ENCODE data around the gene SFRP2.

Gene SFRP2

GRCh38 chr4:153764601-153765368 is 24.1 kb downstream of the SFRP2 start:
- no peak for DNase-seq

- no peak for DNase-seq
These were observed 25.5 kb downstream of the SFRP2 start for GRCh38 chr4:153763404-153763803.

GRCh38 chr4:153759407-153760316 is 29.2 kb downstream of the SFRP2 start, which contains the start of gene RNF175:
RNF175 (minus strand) TSS chr4:153760024; CDS start chr4:153759862, 162 bp downstream.
- DNase-seq: no peak

GRCh38 chr4:153758688-153759406 is 30.0 kb downstream of the SFRP2 start:
- DNase-seq: no peak

- no peak for DNase-seq
These were observed 30.7 kb downstream of the SFRP2 start for GRCh38 chr4:153758136-153758535.

GRCh38 chr4:153757407-153757806 is 31.5 kb downstream of the SFRP2 start:
- DNase-seq: no peak

- DNase-seq: no peak
These were observed 33.7 kb downstream of the SFRP2 start for GRCh38 chr4:153755186-153755585.

GRCh38 chr4:153750197-153750817 is 38.6 kb downstream of the SFRP2 start:
- DNase-seq: peak; percentile 63

GRCh38 chr4:153748378-153748777 is 40.5 kb downstream of the SFRP2 start:
- no peak for DNase-seq

- no peak for DNase-seq
These were observed 41.4 kb downstream of the SFRP2 start for GRCh38 chr4:153747406-153747955.

- no peak for DNase-seq
These were observed 43.2 kb downstream of the SFRP2 start for GRCh38 chr4:153745651-153746050.

GRCh38 chr4:153741541-153741940 is 47.3 kb downstream of the SFRP2 start:
- no peak for DNase-seq

- no peak for DNase-seq
These were observed 52.9 kb downstream of the SFRP2 start for GRCh38 chr4:153735906-153736461.

- DNase-seq: no peak
These were observed 55.0 kb downstream of the SFRP2 start for GRCh38 chr4:153733751-153734448.

- DNase-seq: no peak
These were observed 57.6 kb downstream of the SFRP2 start for GRCh38 chr4:153731239-153731638.

Measured in CD4-positive, alpha-beta T cell treated with Interleukin-15 for 1 hour (primary cell).